OCI-M2 (cell line): ENCODE data around the gene SBNO2.

Experiments used
- DNase-seq: peaks from one replicate; lab custom pipeline; 2025; ENCODE audit not compliant: unreplicated experiment; lab: John Stamatoyannopoulos, UW

Gene SBNO2

GRCh38 chr19:1074544-1075283 is 99.4 kb downstream of the SBNO2 start:
- no peak for DNase-seq

- DNase-seq: no peak
Measured at GRCh38 chr19:1073956-1074517, 100.0 kb downstream of the SBNO2 start.

GRCh38 chr19:1073063-1073955 is 100.8 kb downstream of the SBNO2 start:
- no peak for DNase-seq

GRCh38 chr19:1072371-1073015 is 101.6 kb downstream of the SBNO2 start:
- DNase-seq: no peak

DNA sequence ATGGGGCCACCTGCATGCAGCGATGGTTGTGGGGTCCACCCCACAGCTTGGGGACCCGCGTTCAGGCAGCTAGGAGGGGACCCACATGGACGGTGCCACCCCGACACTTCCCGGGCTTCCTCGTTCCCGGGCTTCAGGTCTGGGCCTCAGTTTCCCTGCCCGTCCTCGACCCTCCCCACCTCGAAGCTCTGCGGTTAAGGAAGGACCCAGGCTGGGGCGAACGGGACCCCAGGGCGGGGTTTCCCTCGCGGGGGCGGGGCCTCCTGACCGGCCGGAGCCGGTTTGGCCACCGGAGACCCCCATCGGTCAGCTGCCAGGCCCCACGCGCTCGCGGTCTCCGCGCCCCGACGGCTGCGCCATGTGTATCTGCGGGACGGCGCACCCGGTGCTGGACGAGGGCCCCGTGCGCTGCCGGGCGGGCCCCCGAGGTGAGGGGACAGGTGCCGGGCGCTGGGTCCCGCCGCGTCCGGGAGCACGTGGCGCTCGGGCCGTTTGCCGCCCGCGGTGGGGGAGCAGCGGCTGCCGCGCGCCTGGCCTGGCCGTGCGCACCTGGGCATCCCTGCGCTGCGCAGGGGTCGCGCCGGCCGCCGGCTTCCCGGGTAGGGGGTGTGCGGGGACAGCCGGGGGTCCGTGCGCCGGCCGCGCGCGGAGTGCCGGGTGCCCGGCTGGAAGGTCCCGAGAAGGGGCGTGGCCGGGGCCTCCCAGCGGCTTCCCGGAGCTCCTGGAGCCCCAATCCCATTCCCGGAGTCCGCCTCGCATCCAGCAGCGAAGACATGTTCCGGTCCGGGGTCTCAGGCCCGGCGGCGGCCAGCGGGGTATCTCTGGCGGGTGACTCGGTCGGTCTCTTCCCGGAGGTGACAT is 102.9 kb downstream of the SBNO2 start:
- DNase-seq: no peak

DNA sequence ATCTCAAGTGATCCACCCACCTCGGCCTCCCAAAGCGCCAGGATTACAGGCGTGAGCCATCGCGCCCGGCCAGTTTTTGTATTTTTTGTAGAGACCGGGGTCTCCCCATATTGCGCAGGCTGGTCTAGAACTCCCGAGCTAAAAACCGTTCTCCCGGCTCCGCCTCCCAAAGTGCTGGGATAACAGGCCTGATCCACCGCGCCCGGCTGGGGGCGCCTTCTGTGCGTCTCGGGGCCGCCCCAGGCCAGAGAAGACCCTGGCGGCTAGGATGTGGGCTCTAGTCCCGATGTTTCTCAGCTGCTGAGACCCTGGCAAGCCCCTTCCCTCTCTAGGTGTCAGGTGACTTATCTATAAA is 103.5 kb downstream of the SBNO2 start:
- DNase-seq: no peak

- no peak for DNase-seq
Measured at GRCh38 chr19:1069009-1069779, 104.9 kb downstream of the SBNO2 start.

DNA sequence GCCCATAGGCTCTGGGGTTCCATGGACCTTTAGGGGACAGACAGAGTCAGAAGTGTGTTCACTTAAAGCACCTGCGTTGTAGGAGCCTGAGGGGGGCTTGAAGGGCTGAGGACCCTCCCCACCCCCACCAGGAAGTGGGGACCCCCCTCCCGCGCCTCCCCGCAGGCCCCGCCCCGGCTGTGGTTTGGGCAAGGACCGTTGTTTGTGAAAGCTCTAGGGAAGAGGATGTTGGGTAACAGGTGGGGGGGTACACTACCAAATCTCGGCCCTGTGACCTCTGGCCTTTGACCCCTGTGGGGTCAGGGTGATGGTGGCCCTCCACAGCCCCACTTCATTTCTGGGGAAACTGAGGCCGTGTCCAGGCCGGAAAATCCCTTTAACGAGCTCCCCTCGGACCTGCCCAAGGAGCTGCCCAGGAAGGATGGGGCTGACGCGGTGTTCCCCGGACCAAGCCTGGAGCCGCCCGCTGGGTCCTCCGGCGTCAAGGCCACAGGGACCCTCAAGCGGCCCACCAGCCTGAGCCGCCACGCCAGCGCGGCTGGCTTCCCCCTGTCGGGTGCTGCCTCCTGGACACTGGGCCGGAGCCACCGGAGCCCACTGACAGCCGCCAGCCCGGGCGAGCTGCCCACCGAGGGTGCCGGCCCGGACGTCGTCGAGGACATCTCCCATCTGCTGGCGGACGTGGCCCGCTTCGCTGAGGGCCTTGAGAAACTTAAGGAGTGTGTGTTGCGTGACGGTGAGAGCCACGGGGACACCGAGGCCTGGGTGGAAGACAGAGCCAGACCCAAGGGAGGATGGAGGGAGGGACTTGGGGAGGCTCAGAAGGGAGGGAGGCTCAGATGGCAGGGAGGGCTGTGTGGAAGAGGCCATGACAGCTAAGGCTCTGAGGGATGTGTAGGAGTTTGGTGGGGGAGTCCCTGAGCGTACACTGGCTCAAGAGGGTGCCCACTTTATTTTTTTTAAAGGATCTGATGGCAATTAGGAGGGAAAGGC is 105.8 kb downstream of the SBNO2 start:
- no peak for DNase-seq

- DNase-seq: no peak
Measured at GRCh38 chr19:1067341-1067957, 106.6 kb downstream of the SBNO2 start.

- no peak for DNase-seq
Measured at GRCh38 chr19:1066748-1067340, 107.2 kb downstream of the SBNO2 start, which contains the start of gene ARHGAP45. Gene ARHGAP45, plus strand, starts transcription at chr19:1067167. Its CDS starts 239 bp downstream, at chr19:1067406.

DNA sequence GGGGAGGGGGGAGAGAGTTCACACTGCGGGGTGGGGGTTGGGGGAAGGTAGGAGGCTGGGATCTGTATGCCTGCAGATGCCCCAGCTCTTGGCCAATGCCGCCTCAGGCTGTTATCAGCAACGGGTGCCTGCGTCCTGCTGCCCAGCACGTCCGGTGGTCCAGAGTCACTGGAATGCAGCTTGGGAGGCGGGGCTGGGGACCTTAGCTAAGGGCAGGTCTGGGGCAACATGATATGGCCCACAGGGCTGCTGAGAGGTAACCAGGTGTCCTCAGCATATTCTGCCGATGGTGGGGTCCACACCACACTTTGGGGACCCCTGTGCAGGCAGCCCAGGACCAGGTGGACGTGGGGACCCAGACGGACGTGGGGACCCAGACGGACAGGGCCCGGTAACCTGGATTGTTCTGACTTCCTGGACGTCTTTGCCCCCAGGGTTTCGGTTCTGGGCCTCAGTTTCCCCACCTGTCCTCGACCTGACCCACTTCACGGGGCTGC is 107.8 kb downstream of the SBNO2 start:
- no peak for DNase-seq

DNA sequence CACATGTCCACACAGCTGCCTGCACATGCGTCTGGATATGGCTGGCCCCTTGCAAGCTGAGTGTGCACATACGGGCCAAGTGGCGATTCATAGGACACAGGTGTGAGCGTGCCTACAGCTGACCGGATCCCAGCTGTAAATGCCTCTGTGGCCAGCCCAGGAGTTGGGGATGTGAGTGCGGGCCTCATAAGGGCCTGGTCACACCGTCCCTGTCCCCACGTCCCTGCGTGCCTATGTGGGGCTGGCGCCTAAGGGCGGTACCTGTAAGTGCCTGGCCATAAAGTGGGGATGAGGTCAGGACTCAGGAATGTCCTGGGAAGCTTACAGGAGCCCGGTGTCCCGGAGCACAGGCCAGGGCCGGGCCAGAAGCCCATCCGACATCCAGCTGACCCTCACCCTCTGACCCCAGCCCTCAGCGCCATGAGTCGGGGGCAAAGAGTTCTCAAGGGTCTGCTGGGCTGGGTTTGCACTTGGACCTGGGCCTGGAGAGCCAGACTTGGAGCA is 108.4 kb downstream of the SBNO2 start:
- DNase-seq: no peak

DNA sequence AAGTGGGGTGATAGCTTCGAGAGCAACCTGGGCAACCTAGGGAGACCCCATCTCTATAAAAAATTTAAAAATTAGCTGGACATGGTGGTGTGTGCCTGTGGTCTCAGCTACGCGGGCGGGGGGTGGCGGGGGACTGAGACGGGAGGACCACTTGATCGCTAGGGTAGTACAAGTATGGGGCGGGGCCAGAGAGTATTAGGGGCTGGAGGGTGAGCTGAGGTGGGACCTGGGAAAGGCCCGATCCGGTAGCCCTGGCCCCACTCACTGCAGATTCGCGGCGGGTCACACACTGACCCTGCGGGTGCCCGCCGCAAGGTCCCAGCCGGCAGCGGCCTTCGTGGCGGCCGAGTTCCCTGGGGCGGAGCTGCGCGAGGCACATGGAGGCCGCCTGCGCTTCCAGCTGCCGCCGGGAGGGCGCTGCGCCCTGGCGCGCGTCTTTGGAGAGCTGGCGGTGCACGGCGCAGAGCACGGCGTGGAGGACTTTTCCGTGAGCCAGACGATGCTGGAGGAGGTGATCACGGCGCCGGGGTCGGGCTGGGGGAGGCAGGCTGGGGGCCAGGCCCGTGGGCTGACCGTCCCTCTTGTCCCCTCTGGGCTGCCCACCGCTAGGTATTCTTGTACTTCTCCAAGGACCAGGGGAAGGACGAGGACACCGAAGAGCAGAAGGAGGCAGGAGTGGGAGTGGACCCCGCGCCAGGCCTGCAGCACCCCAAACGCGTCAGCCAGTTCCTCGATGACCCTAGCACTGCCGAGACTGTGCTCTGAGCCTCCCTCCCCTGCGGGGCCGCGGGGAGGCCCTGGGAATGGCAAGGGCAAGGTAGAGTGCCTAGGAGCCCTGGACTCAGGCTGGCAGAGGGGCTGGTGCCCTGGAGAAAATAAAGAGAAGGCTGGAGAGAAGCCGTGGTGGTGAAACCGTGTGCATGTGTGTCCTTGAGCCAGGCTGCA is 109.1 kb downstream of the SBNO2 start:
- DNase-seq: no peak

GRCh38 chr19:1063909-1064660 is 110.0 kb downstream of the SBNO2 start:
- DNase-seq: no peak
